CD14-positive monocyte (primary cell): ENCODE results near the gene KCNH5. TPM values are rescaled to one million over a fixed set of nuclear protein-coding genes. Genes with fewer than 3 reads are reported as not detected.

Source experiments
- DNase-seq, 3 donors: peaks; one replicate each; pipeline ENCODE4 v3.0.0-alpha.2; 2011 to 2022
- H2AFZ ChIP-seq: 2 replicates; pipeline ENCODE4 v1.6.0; 2012; ENCODE audit warnings: mild to moderate bottlenecking, low read depth, low read length, inconsistent platforms; ENCODE audit not compliant: insufficient read depth, poor library complexity, severe bottlenecking
- H3K27ac ChIP-seq, 2 donors: 1 replicate in 1 of 2; 2 replicates in 1 of 2; pipeline ENCODE4 v1.5.1; 2012 to 2013; ENCODE audit warnings: low read length in 2 of 2, control low read depth in 1 of 2, inconsistent platforms in 1 of 2, low read depth in 1 of 2, mild to moderate bottlenecking in 1 of 2
- H3K27me3 ChIP-seq, 2 donors: one replicate each; pipeline versions ENCODE4 v1.6.0 to v1.6.1; 2011 to 2013; ENCODE audit warnings: low read length in 2 of 2; ENCODE audit not compliant: control insufficient read depth in 2 of 2, insufficient read depth in 2 of 2
- H3K36me3 ChIP-seq, 2 donors: replicated peaks in 1 of 2; 1 replicate in 1 of 2; 2 replicates in 1 of 2; pipeline versions ENCODE4 v1.5.1 to v1.6.1; 2012 to 2013; ENCODE audit warnings: low read length in 2 of 2, control low read depth in 1 of 2, inconsistent platforms in 1 of 2, mild to moderate bottlenecking in 1 of 2; ENCODE audit not compliant: insufficient read depth in 2 of 2, control insufficient read depth in 1 of 2
- H3K4me1 ChIP-seq, 2 donors: 1 replicate in 1 of 2; 2 replicates in 1 of 2; pipeline versions ENCODE4 v1.5.1 to v1.6.1; 2012 to 2013; ENCODE audit warnings: low read length in 2 of 2, control low read depth in 1 of 2, inconsistent platforms in 1 of 2, mild to moderate bottlenecking in 1 of 2, moderate library complexity in 1 of 2; ENCODE audit not compliant: insufficient read depth in 2 of 2, control insufficient read depth in 1 of 2
- H3K4me2 ChIP-seq: replicated peaks from 2 replicates; pipeline ENCODE3; 2012; ENCODE audit warnings: low read length, moderate library complexity, mild to moderate bottlenecking; ENCODE audit not compliant: poor library complexity, severe bottlenecking; ENCODE audit errors: extremely low read depth
- H3K4me3 ChIP-seq, 3 experiments: fragments of 200-600 bp in 1 of 3; sonication (generic) in 1 of 3; replicated peaks in 1 of 3; 1 replicate in 2 of 3; 2 replicates in 1 of 3; pipeline ENCODE4 v1.5.1; 2011 to 2013; ENCODE audit warnings: low read length in 3 of 3, mild to moderate bottlenecking in 3 of 3, control low read depth in 2 of 3, low read depth in 2 of 3, inconsistent platforms in 1 of 3, moderate library complexity in 1 of 3
- H3K79me2 ChIP-seq: 2 replicates; pipeline ENCODE4 v1.6.0; 2012; ENCODE audit warnings: mild to moderate bottlenecking, control low read depth, inconsistent platforms, low read length, moderate library complexity; ENCODE audit not compliant: insufficient read depth
- H3K9ac ChIP-seq: 2 replicates; pipeline ENCODE4 v1.6.0; 2017; ENCODE audit warnings: low read length, mild to moderate bottlenecking; ENCODE audit not compliant: insufficient read depth, poor library complexity, severe bottlenecking
- H3K9me3 ChIP-seq, 2 donors: replicated peaks in 1 of 2; 1 replicate in 1 of 2; 2 replicates in 1 of 2; pipeline versions ENCODE4 v1.5.1 to v1.6.1; 2012 to 2013; ENCODE audit warnings: low read length in 2 of 2, control low read depth in 1 of 2; ENCODE audit not compliant: control insufficient read depth in 1 of 2, insufficient read depth in 1 of 2
- H4K20me1 ChIP-seq: 2 replicates; pipeline ENCODE4 v1.6.0; 2012; ENCODE audit warnings: mild to moderate bottlenecking, low read length, control low read depth, moderate library complexity; ENCODE audit not compliant: insufficient read depth
- H3K27ac Mint-ChIP-seq, 7 donors: one replicate each; pipeline ENCODE4 v1.8.0; 2020; ENCODE audit warnings: mild to moderate bottlenecking in 7 of 7, mixed read lengths in 7 of 7, moderate library complexity in 6 of 7, inconsistent platforms in 2 of 7
- H3K27me3 Mint-ChIP-seq, 3 donors: one replicate each; pipeline ENCODE4 v1.8.0; 2021 to 2022; ENCODE audit warnings: low read depth in 3 of 3, mild to moderate bottlenecking in 3 of 3, mixed read lengths in 3 of 3, moderate library complexity in 3 of 3, inconsistent platforms in 1 of 3
- H3K36me3 Mint-ChIP-seq, 2 donors: one replicate each; pipeline ENCODE4 v1.8.0; 2020; ENCODE audit warnings: mixed read lengths in 2 of 2, inconsistent platforms in 1 of 2, mild to moderate bottlenecking in 1 of 2
- H3K4me1 Mint-ChIP-seq: one replicate; pipeline ENCODE4 v1.8.0; 2020; ENCODE audit warnings: mild to moderate bottlenecking, mixed read lengths
- H3K4me3 Mint-ChIP-seq, 2 donors: one replicate each; pipeline ENCODE4 v1.8.0; 2020; ENCODE audit warnings: mild to moderate bottlenecking in 2 of 2, mixed read lengths in 2 of 2, moderate library complexity in 1 of 2
- H3K9me3 Mint-ChIP-seq, 7 donors: one replicate each; pipeline ENCODE4 v1.8.0; 2020 to 2022; ENCODE audit warnings: mixed read lengths in 7 of 7, mild to moderate bottlenecking in 6 of 7, moderate library complexity in 6 of 7, inconsistent platforms in 2 of 7
- WGBS: methylation state at CpG from one replicate; pipeline ENCODE4 v1.1.5; 2013; ENCODE audit warnings: missing lambda C conversion rate; ENCODE audit not compliant: insufficient coverage; 5-methylcytosine and 5-hydroxymethylcytosine counted together
- intact Hi-C, 2 donors: fragments of 100-400 bp; cut with micrococcal nuclease; formaldehyde crosslinking; loops; one replicate each; pipeline versions ENCODE4 v1.15.0 to v1.15.1; 2023
- polyA plus RNA-seq, 3 donors: library from polyadenylated mRNA; depleted of rRNA in 1 of 3; unstranded in 2 of 3; stranded (reverse) in 1 of 3; fragments of 300-500 nt in 2 of 3; fragments of >200 nt in 1 of 3; fragmentation: Illumina TruSeq in 2 of 3; gene quantifications; 1 replicate in 2 of 3; 2 replicates in 1 of 3; pipeline ENCODE4 v1.2.3, GENCODE V29; 2012 to 2021
- TF ChIP-seq, protein P1 (sequence below): fragments of 200-600 bp; IDR thresholded peaks from one replicate; pipeline ENCODE4 v1.8.0; 2022; ENCODE audit warnings: antibody characterized with exemption, mild to moderate bottlenecking

The KCNH5 gene
- polyA plus RNA-seq, 3 donors: not detected

DNA sequence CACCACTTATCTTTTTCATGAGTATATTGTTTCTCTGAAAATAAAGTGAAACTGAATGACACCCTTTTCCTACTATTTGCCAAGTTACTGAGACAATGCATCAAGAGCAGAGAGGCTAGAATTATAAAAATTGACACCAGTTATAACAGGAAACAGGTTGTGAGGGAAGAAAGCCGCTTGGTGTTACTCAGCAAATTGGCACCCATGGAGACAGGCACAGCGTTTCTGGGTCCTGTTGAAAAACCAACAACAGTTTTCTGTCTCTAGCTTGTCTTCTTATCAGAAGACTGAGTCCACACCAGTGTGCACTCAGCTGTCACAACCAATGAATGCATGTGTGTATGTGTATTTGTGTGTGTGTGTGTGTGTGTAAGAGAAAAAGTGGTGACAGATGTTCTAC is 267.7 kb downstream of the KCNH5 start:
- no CpG with 5 or more reads among the region's 2 CpGs for WGBS
- Mint-ChIP-seq H3K27ac (no peak overlapping the region), H3K27me3 (peaks cover 0 to 2% (median 0%) of the 10 kb centered on the region in 3 donors), H3K36me3 (no peaks in the 10 kb centered on the region), H3K4me3 (no peak overlapping the region), H3K4me1 (no peaks in the 10 kb centered on the region), H3K9me3 (peaks cover 4 to 17% (median 8%) of the 10 kb centered on the region in 7 donors)
- Histone ChIP-seq H3K27me3 (no peaks in the 10 kb centered on the region), H3K36me3 (no peaks in the 10 kb centered on the region), H4K20me1 (no peaks in the 10 kb centered on the region), H3K4me3 (no peak overlapping the region), H3K9me3 (peaks cover 20% of the 10 kb centered on the region in 2 donors), H2AFZ (no peak overlapping the region), H3K27ac (no peak overlapping the region), H3K9ac (no peak overlapping the region), H3K79me2 (no peaks in the 10 kb centered on the region), H3K4me2 (no peak overlapping the region), H3K4me1 (no peaks in the 10 kb centered on the region)
- no peak for DNase-seq
- intact Hi-C loops: no loop called here
- TF ChIP-seq, protein P1, sequence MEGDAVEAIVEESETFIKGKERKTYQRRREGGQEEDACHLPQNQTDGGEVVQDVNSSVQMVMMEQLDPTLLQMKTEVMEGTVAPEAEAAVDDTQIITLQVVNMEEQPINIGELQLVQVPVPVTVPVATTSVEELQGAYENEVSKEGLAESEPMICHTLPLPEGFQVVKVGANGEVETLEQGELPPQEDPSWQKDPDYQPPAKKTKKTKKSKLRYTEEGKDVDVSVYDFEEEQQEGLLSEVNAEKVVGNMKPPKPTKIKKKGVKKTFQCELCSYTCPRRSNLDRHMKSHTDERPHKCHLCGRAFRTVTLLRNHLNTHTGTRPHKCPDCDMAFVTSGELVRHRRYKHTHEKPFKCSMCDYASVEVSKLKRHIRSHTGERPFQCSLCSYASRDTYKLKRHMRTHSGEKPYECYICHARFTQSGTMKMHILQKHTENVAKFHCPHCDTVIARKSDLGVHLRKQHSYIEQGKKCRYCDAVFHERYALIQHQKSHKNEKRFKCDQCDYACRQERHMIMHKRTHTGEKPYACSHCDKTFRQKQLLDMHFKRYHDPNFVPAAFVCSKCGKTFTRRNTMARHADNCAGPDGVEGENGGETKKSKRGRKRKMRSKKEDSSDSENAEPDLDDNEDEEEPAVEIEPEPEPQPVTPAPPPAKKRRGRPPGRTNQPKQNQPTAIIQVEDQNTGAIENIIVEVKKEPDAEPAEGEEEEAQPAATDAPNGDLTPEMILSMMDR: no peak

- Histone ChIP-seq H3K27me3 (no peaks in the 10 kb centered on the region), H3K9me3 (peaks cover 13 to 20% of the 10 kb centered on the region in 2 donors), H3K9ac (no peak overlapping the region), H3K4me3 (no peak overlapping the region), H2AFZ (no peak overlapping the region), H3K36me3 (no peaks in the 10 kb centered on the region), H4K20me1 (no peaks in the 10 kb centered on the region), H3K27ac (no peak overlapping the region), H3K79me2 (no peaks in the 10 kb centered on the region), H3K4me2 (no peak overlapping the region), H3K4me1 (no peaks in the 10 kb centered on the region)
- no peak for DNase-seq
- peaks cover 0 to 2% (median 0%) of the 10 kb centered on the region in 3 donors for H3K27me3 Mint-ChIP-seq
- no peaks in the 10 kb centered on the region for H3K4me1 Mint-ChIP-seq
- no peak overlapping the region for H3K4me3 Mint-ChIP-seq
- intact Hi-C loops: no loop called here
- TF ChIP-seq, protein P1: no peak
- peaks cover 3 to 11% (median 7%) of the 10 kb centered on the region in 7 donors for H3K9me3 Mint-ChIP-seq
- no peak overlapping the region for H3K27ac Mint-ChIP-seq
- no peaks in the 10 kb centered on the region for H3K36me3 Mint-ChIP-seq
- no CpG with 5 or more reads among the region's 1 CpG for WGBS
Measured at GRCh38 chr14:62776300-62776699, 269.0 kb downstream of the KCNH5 start.
